ENCODE measurements around the gene LRIF1.
"Not testable (repeated sequence)": the region's sequence is repeated elsewhere in the genome, so short reads cannot be mapped to it uniquely, and the experiment has no call there.

The LRIF1 gene

GRCh38 chr1:110945626-110946025, 18.1 kb downstream of the LRIF1 start:
- DNase-seq, result no peak

GRCh38 chr1:110944806-110945205, 18.9 kb downstream of the LRIF1 start:
- no peak for DNase-seq

GRCh38 chr1:110936567-110936966, 27.2 kb downstream of the LRIF1 start:
- no peak for DNase-seq

GRCh38 chr1:110931097-110931496, 32.6 kb downstream of the LRIF1 start:
- not testable (repeated sequence) for DNase-seq

GRCh38 chr1:110928904-110929303, 34.8 kb downstream of the LRIF1 start:
- DNase-seq, result no peak

- no peak for DNase-seq
Measured at GRCh38 chr1:110928191-110928590, 35.5 kb downstream of the LRIF1 start.

- no peak for DNase-seq
Measured at GRCh38 chr1:110927484-110928075, 36.1 kb downstream of the LRIF1 start.

GRCh38 chr1:110921953-110922352, 41.8 kb downstream of the LRIF1 start:
- DNase-seq, result no peak

- no peak for DNase-seq
Measured at GRCh38 chr1:110918016-110918415, 45.7 kb downstream of the LRIF1 start.

GRCh38 chr1:110916669-110917306, 46.9 kb downstream of the LRIF1 start:
- DNase-seq, result no peak

- no peak for DNase-seq
Measured at GRCh38 chr1:110916274-110916668, 47.5 kb downstream of the LRIF1 start.

- no peak for DNase-seq
Measured at GRCh38 chr1:110915804-110916203, 47.9 kb downstream of the LRIF1 start.

- no peak for DNase-seq
Measured at GRCh38 chr1:110914676-110915075, 49.0 kb downstream of the LRIF1 start.

GRCh38 chr1:110912784-110913183, 50.9 kb downstream of the LRIF1 start:
- no peak for DNase-seq

GRCh38 chr1:110903853-110904500, 59.7 kb downstream of the LRIF1 start:
- DNase-seq, result no peak

- DNase-seq, result no peak
Measured at GRCh38 chr1:110902820-110903463, 60.8 kb downstream of the LRIF1 start.

- no peak for DNase-seq
Measured at GRCh38 chr1:110899458-110899843, 64.3 kb downstream of the LRIF1 start.

GRCh38 chr1:110898734-110899457, 64.8 kb downstream of the LRIF1 start:
- DNase-seq, result no peak

GRCh38 chr1:110897681-110898080, 66.0 kb downstream of the LRIF1 start:
- no peak for DNase-seq
